Mucosa of descending colon (tissue), 3 donors: ENCODE results near the gene ARL5C. TPM values are rescaled to one million over a fixed set of nuclear protein-coding genes. Genes with fewer than 3 reads are reported as not detected.

ENCODE experiments used
- ATAC-seq: fragments of 200-7000 bp; cut with Tn5 transposase; one replicate; pipeline ENCODE4 v1.9.1; 2020; ENCODE audit warnings: mild to moderate bottlenecking, moderate library complexity
- DNase-seq, 3 donors: peaks; one replicate each; pipeline ENCODE4 v3.0.0-alpha.2; 2020
- H3K36me3 ChIP-seq: fragments of 200-600 bp; one replicate; pipeline ENCODE4 v1.8.0; 2021; ENCODE audit warnings: low read depth, mild to moderate bottlenecking
- H3K4me1 ChIP-seq: fragments of 200-600 bp; one replicate; pipeline ENCODE4 v1.8.0; 2021; ENCODE audit warnings: low read depth, mild to moderate bottlenecking
- H3K4me3 ChIP-seq: fragments of 200-600 bp; one replicate; pipeline ENCODE4 v1.8.0; 2021; ENCODE audit warnings: mild to moderate bottlenecking
- H3K9me3 ChIP-seq: fragments of 200-600 bp; one replicate; pipeline ENCODE4 v1.8.0; 2021; ENCODE audit warnings: mild to moderate bottlenecking
- intact Hi-C, 2 donors: fragments of 100-400 bp; cut with DNase I in 1 of 2; cut with micrococcal nuclease in 1 of 2; formaldehyde crosslinking; loops; one replicate each; pipeline versions ENCODE4 v1.11.0 to v1.11.1; 2022; cut with DNase I, micrococcal nuclease
- total RNA-seq, 3 donors: library from RNA; stranded (reverse); fragmentation: NEBNext Ultra II Directional in 2 of 3; extraction: Animal tissue kit (Norgen Biotek cat#: 25700) in 2 of 3; gene quantifications; one replicate each; pipeline versions ENCODE4 v1.2.1 to v1.2.4, GENCODE V29; 2021 to 2023
- TF ChIP-seq, protein P1 (sequence below): fragments of 200-600 bp; IDR thresholded peaks from one replicate; pipeline ENCODE4 v1.8.0; 2022; ENCODE audit warnings: antibody characterized with exemption, mild to moderate bottlenecking
- donor health status: DM: no; HTN: no; CAD: no; lungs with moderate emphysema.
- donor health status: DM: no; HTN: no; CAD: no.
- donor health status: DM: no; HTN: yes; CAD: no.

ARL5C gene
- total RNA-seq, 3 donors from 2014 or later: not detected

DNA sequence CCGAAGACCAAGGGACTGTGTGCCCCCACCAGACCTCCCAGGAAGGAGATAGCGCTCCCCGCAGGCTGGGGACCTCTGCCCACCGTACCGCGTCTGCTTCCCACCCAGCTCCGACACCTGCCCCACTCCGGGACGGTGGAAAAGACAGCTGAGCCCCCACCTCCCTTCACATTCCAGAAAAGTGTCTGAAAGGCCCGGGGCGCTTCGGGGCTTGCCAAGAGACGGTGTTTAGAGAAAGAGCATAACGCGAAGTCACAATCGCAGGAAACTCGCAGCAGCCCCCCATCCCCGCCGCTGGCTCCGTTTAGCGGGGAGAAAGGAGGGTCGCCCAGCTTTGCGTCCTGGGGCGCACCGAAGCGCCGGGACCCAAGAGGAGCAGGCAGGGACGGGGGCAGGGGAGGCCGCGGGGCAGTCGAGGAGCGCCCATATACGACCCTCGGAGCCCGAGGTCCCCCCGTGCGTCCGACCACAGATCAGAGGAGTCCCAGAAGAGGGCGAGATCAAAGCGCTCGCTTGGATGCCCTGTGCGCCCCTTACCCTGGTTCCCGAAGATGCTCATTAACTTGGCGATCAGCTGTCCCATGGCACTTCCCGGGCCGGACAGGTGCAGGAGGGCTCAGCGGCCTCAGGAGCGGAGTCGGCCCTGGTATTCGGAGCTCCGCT is 652 bp downstream of the ARL5C start:
- Histone ChIP-seq H3K4me3 (no peak overlapping the region), H3K4me1 (peaks cover 7% of the 10 kb centered on the region), H3K36me3 (no peaks in the 10 kb centered on the region), H3K9me3 (no peaks in the 10 kb centered on the region)
- DNase-seq (no peak), ATAC-seq (no peak)
- TF ChIP-seq, protein P1, sequence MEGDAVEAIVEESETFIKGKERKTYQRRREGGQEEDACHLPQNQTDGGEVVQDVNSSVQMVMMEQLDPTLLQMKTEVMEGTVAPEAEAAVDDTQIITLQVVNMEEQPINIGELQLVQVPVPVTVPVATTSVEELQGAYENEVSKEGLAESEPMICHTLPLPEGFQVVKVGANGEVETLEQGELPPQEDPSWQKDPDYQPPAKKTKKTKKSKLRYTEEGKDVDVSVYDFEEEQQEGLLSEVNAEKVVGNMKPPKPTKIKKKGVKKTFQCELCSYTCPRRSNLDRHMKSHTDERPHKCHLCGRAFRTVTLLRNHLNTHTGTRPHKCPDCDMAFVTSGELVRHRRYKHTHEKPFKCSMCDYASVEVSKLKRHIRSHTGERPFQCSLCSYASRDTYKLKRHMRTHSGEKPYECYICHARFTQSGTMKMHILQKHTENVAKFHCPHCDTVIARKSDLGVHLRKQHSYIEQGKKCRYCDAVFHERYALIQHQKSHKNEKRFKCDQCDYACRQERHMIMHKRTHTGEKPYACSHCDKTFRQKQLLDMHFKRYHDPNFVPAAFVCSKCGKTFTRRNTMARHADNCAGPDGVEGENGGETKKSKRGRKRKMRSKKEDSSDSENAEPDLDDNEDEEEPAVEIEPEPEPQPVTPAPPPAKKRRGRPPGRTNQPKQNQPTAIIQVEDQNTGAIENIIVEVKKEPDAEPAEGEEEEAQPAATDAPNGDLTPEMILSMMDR: no peak
- intact Hi-C loops: no loop called here

DNA sequence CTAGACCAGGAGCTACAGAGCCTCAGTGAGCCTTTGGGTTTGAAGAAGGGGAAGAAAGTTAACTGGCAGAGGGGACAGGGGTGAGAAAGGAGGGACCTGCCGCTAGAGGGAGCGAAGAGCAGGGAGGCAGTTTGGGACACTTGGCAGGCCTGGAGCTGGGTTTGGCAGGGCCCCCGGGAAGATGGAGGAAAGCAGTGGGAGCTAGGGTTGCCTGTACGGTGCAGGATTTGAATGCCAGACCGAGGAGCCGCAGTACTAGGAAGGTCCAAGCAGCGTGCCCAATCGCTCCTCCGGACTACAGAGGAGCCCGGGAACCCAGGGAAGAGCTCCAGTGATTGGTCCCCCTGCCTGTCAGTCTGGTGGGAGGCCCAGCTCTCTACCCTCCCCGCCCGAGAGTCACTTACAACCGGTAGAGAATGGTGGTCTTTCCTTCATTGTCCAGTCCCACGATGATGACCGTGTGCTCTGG is 1.3 kb downstream of the ARL5C start:
- DNase-seq: peak; percentile 85
- Histone ChIP-seq H3K4me3 (peak overlapping the region; percentile 6), H3K36me3 (no peaks in the 10 kb centered on the region), H3K9me3 (no peaks in the 10 kb centered on the region), H3K4me1 (peaks cover 7% of the 10 kb centered on the region)
- peak; percentile 89 for ATAC-seq
- TF ChIP-seq, protein P1: peak; percentile 55
- intact Hi-C loops: no loop called here

DNA sequence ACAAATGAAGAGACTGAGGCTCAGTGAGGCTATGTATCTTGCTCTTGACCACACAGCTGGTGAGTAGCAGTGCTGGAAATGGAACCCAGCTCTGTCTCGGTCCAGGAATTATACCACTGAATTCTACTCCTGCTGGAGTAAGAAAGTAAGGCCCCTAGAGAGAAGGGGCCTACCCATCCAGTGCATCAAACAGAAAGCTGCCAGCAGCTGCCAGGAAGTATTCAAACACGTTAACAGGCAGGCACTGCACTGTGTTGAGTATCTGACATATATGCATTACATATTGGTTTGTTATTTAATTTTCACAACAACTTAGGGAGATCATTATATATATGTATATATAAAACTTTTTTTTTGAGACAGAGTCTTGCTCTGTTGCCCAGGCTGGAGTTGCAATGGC is 4.0 kb downstream of the ARL5C start:
- ATAC-seq: no peak
- H3K4me3 ChIP-seq: no peak overlapping the region
- H3K4me1 ChIP-seq: peaks cover 4% of the 10 kb centered on the region
- H3K9me3 ChIP-seq: no peaks in the 10 kb centered on the region
- no peak for DNase-seq
- TF ChIP-seq, protein P1: no peak
- H3K36me3 ChIP-seq: no peaks in the 10 kb centered on the region
- intact Hi-C loops: no loop called here

DNA sequence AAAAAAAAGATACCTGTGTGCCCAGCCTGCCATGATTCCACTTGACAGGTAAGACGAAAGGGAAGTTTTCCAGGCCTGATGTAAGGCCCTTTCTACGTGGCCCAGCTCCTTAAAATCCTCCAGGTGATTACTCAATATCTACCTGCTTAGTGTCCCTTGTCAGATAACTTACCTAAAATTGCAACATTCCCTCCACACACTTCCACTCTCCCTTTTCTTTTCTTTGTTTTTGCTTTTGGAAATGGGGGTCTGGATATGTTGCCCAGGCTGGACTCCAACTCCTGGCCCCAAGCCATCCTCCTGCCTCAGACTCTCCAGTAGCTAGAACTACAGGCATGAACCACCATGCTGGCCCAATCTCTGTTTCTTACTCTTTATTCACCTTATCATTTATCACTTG is 7.3 kb downstream of the ARL5C start:
- H3K36me3 ChIP-seq: no peaks in the 10 kb centered on the region
- H3K4me3 ChIP-seq: no peak overlapping the region
- TF ChIP-seq, protein P1: no peak
- no peaks in the 10 kb centered on the region for H3K4me1 ChIP-seq
- intact Hi-C loops: loop anchor here in 1 of 2 donors (10.0 kb wide), 1 partner anchor 174 kb away; no protein-coding TSS in a partner anchor
- ATAC-seq (no peak), DNase-seq (no peak)
- H3K9me3 ChIP-seq: no peaks in the 10 kb centered on the region

DNA sequence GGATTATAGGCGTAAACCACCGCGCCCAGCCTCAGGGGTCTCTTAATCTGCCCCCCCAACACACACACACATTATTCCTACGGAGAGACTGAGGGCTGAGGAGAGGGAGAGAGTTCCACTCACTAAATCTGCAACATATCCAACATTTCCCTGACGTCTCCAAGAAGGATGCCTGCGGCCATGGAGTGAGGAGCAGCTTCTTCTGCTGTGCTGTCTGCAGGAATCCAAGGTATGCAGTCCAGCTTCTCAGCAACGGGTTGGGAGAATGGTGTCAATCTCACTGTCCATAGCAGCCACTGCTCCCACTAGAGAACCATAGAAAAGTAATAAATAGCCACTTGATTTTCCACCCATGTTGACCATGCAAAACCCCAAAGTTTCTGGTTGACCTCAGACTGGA is 9.5 kb downstream of the ARL5C start:
- H3K4me1 ChIP-seq: peaks cover 10% of the 10 kb centered on the region
- no peaks in the 10 kb centered on the region for H3K36me3 ChIP-seq
- DNase-seq (no peak), ATAC-seq (no peak)
- TF ChIP-seq, protein P1: no peak
- intact Hi-C loops: loop anchor here in 1 of 2 donors (10.0 kb wide), 1 partner anchor 172 kb away; no protein-coding TSS in a partner anchor
- H3K4me3 ChIP-seq: no peak overlapping the region
- H3K9me3 ChIP-seq: no peaks in the 10 kb centered on the region
